SK-N-MC (cell line): Measurements from ENCODE around the gene SLC25A24.
"Not testable (repeated sequence)": the region's sequence is repeated elsewhere in the genome, so short reads cannot be mapped to it uniquely, and the experiment has no call there.

Source experiments
- DNase-seq: peaks from one replicate; pipeline ENCODE4 v3.0.0-alpha.2; 2011; ENCODE audit warnings: low read depth, low spot score
- H3K27ac ChIP-seq: fragments of 200-600 bp; sonication (generic); 2 replicates; pipeline ENCODE4 v1.5.1; 2016; ENCODE audit warnings: mixed run types
- H3K36me3 ChIP-seq: fragments of 200-600 bp; sonication (generic); 2 replicates; pipeline ENCODE4 v1.6.1; 2017; ENCODE audit warnings: antibody characterized with exemption, low read length, mixed read lengths; ENCODE audit not compliant: insufficient read depth
- H3K4me3 ChIP-seq: fragments of 200-600 bp; sonication (generic); 2 replicates; pipeline ENCODE4 v1.5.1; 2016
- H3K9ac ChIP-seq: fragments of 200-600 bp; sonication (generic); 2 replicates; pipeline ENCODE4 v1.8.0; 2017; ENCODE audit warnings: mixed run types, mixed read lengths; ENCODE audit not compliant: insufficient read length
- H3K9me3 ChIP-seq: fragments of 200-600 bp; sonication (generic); 2 replicates; pipeline ENCODE4 v1.6.1; 2017; ENCODE audit warnings: low read depth, mild to moderate bottlenecking, antibody characterized with exemption, low read length, moderate library complexity, mixed read lengths
- EZH2 ChIP-seq: fragments of 200-600 bp; sonication (generic); IDR thresholded peaks from one replicate; pipeline ENCODE4 v1.6.1; 2017; ENCODE audit warnings: antibody characterized with exemption
- FOXP2 ChIP-seq: optimal IDR thresholded peaks from 2 replicates; pipeline ENCODE3; 2011; ENCODE audit warnings: mild to moderate bottlenecking, moderate library complexity; ENCODE audit not compliant: insufficient read depth; ENCODE audit errors: extremely low read length, control extremely low read depth
- POLR2AphosphoS5 ChIP-seq: IDR thresholded peaks from 2 replicates; pipeline ENCODE4 v1.6.1; 2012; ENCODE audit warnings: mild to moderate bottlenecking, low read depth, low read length, borderline replicate concordance

The SLC25A24 gene

GRCh38 chr1:108211014-108211413 is 10.9 kb upstream of the SLC25A24 start:
- H3K9me3 ChIP-seq: no peaks in the 10 kb centered on the region
- H3K36me3 ChIP-seq: no peaks in the 10 kb centered on the region
- TF ChIP-seq EZH2: no peak
- TF ChIP-seq POLR2AphosphoS5: no peak
- TF ChIP-seq FOXP2: no peak
- H3K4me3 ChIP-seq: no peak overlapping the region
- DNase-seq: no peak
- no peak overlapping the region for H3K9ac ChIP-seq
- H3K27ac ChIP-seq: no peak overlapping the region

- Histone ChIP-seq H3K36me3 (no peaks in the 10 kb centered on the region), H3K4me3 (peak overlapping the region; percentile 48), H3K9me3 (no peaks in the 10 kb centered on the region), H3K9ac (no peak overlapping the region), H3K27ac (peak overlapping the region; percentile 15; the same call in 1 of the 2 replicates)
- DNase-seq: no peak
- TF ChIP-seq FOXP2: no peak
- no peak for TF ChIP-seq EZH2
- TF ChIP-seq POLR2AphosphoS5: no peak
These were observed 9.4 kb upstream of the SLC25A24 start for GRCh38 chr1:108209456-108210108.

GRCh38 chr1:108208724-108209446 is 8.7 kb upstream of the SLC25A24 start:
- H3K36me3 ChIP-seq: no peaks in the 10 kb centered on the region
- no peak overlapping the region for H3K9ac ChIP-seq
- TF ChIP-seq FOXP2 (no peak), POLR2AphosphoS5 (no peak), EZH2 (no peak)
- peak overlapping the region; percentile 15; the same call in 1 of the 2 replicates for H3K27ac ChIP-seq
- H3K9me3 ChIP-seq: no peaks in the 10 kb centered on the region
- peak overlapping the region; percentile 48 for H3K4me3 ChIP-seq
- DNase-seq: no peak

GRCh38 chr1:108203582-108203981 is 3.4 kb upstream of the SLC25A24 start:
- H3K9ac ChIP-seq, H3K4me3 ChIP-seq, H3K27ac ChIP-seq, H3K9me3 ChIP-seq, DNase-seq, H3K36me3 ChIP-seq: not testable (repeated sequence)

- Histone ChIP-seq H3K4me3 (no peak overlapping the region), H3K9me3 (peaks cover under 1% of the 10 kb centered on the region; the same call in 1 of the 2 replicates), H3K9ac (no peak overlapping the region), H3K36me3 (peaks cover 21% of the 10 kb centered on the region), H3K27ac (no peak overlapping the region)
- TF ChIP-seq FOXP2 (no peak), POLR2AphosphoS5 (no peak), EZH2 (no peak)
- no peak for DNase-seq
These were observed 1.5 kb upstream of the SLC25A24 start for GRCh38 chr1:108201687-108202086.

- Histone ChIP-seq H3K9me3 (peaks cover 11% of the 10 kb centered on the region), H3K9ac (peak overlapping the region; percentile 82), H3K36me3 (peaks cover 31% of the 10 kb centered on the region), H3K4me3 (peak overlapping the region; percentile 96), H3K27ac (peak overlapping the region; percentile 72; the same call in 1 of the 2 replicates)
- TF ChIP-seq FOXP2 (peak; percentile 39), EZH2 (no peak), POLR2AphosphoS5 (peak; percentile 7; the same call in 1 of the 2 replicates)
- DNase-seq: peak; percentile 68
These were observed 526 bp upstream of the SLC25A24 start for GRCh38 chr1:108200687-108201051.

GRCh38 chr1:108199201-108199691 is 897 bp downstream of the SLC25A24 start:
- TF ChIP-seq EZH2: no peak
- no peak for TF ChIP-seq POLR2AphosphoS5
- TF ChIP-seq FOXP2: no peak
- peak overlapping the region; percentile 96 for H3K4me3 ChIP-seq
- peaks cover 45% of the 10 kb centered on the region for H3K36me3 ChIP-seq
- H3K27ac ChIP-seq: peak overlapping the region; percentile 53; the same call in 1 of the 2 replicates
- DNase-seq: no peak
- H3K9me3 ChIP-seq: peaks cover 22% of the 10 kb centered on the region
- H3K9ac ChIP-seq: peak overlapping the region; percentile 91

- Histone ChIP-seq H3K9me3 (peaks cover 22% of the 10 kb centered on the region), H3K9ac (no peak overlapping the region), H3K36me3 (peaks cover 67% of the 10 kb centered on the region), H3K27ac (no peak overlapping the region), H3K4me3 (no peak overlapping the region)
- no peak for TF ChIP-seq EZH2
- TF ChIP-seq POLR2AphosphoS5: no peak
- TF ChIP-seq FOXP2: no peak
- DNase-seq: no peak
These were observed 6.1 kb downstream of the SLC25A24 start for GRCh38 chr1:108194051-108194450.
